Stimulated activated effector memory CD8-positive, alpha-beta T cell treated with anti-CD3 and anti-CD28 coated beads, Interleukin-12 subunit alpha, Interleukin-12 subunit beta, amount 100 ng/mL, for 72 hours (primary cell): ENCODE data around the gene CEP152.
"Not testable (repeated sequence)": the region's sequence is repeated elsewhere in the genome, so short reads cannot be mapped to it uniquely, and the experiment has no call there.

Experiments used
- ATAC-seq: fragments of 150-1000 bp; cut with Tn5 transposase; 2 replicates; pipeline ENCODE4 v1.10.0; 2021
- DNase-seq, 2 donors: peaks; one replicate each; pipeline ENCODE4 v3.0.0; 2021 to 2022; ENCODE audit warnings: low spot score in 2 of 2
- H3K27ac Mint-ChIP-seq: one replicate; pipeline ENCODE4 v1.8.0; 2022; ENCODE audit warnings: mild to moderate bottlenecking, mixed read lengths
- H3K36me3 Mint-ChIP-seq: one replicate; pipeline ENCODE4 v1.8.0; 2022; ENCODE audit warnings: mild to moderate bottlenecking, mixed read lengths
- H3K4me1 Mint-ChIP-seq: one replicate; pipeline ENCODE4 v1.8.0; 2022; ENCODE audit warnings: mixed read lengths
- H3K4me3 Mint-ChIP-seq: one replicate; pipeline ENCODE4 v1.8.0; 2022; ENCODE audit warnings: mild to moderate bottlenecking, mixed read lengths
- H3K9me3 Mint-ChIP-seq: one replicate; pipeline ENCODE4 v1.8.0; 2022; ENCODE audit warnings: mixed read lengths

CEP152 gene

GRCh38 chr15:48794697-48795134, 16.2 kb downstream of the CEP152 start:
- peaks cover 6% of the 10 kb centered on the region for H3K4me1 Mint-ChIP-seq
- H3K27ac Mint-ChIP-seq: peak overlapping the region; percentile 64
- H3K9me3 Mint-ChIP-seq: no peaks in the 10 kb centered on the region
- DNase-seq: no peak
- peaks cover 76% of the 10 kb centered on the region for H3K36me3 Mint-ChIP-seq
- ATAC-seq: peak; percentile 37
- H3K4me3 Mint-ChIP-seq: no peak overlapping the region

GRCh38 chr15:48792408-48792807, 18.5 kb downstream of the CEP152 start:
- ATAC-seq (no peak), DNase-seq (no peak)
- Mint-ChIP-seq H3K36me3 (peaks cover 90% of the 10 kb centered on the region), H3K4me3 (no peak overlapping the region), H3K4me1 (peaks cover 4% of the 10 kb centered on the region), H3K27ac (no peak overlapping the region), H3K9me3 (no peaks in the 10 kb centered on the region)

- not testable (repeated sequence) for H3K27ac Mint-ChIP-seq, ATAC-seq, H3K9me3 Mint-ChIP-seq, H3K4me3 Mint-ChIP-seq, DNase-seq, H3K4me1 Mint-ChIP-seq
- peaks cover 91% of the 10 kb centered on the region for H3K36me3 Mint-ChIP-seq
These were observed 20.3 kb downstream of the CEP152 start for GRCh38 chr15:48790466-48791115.

DNA sequence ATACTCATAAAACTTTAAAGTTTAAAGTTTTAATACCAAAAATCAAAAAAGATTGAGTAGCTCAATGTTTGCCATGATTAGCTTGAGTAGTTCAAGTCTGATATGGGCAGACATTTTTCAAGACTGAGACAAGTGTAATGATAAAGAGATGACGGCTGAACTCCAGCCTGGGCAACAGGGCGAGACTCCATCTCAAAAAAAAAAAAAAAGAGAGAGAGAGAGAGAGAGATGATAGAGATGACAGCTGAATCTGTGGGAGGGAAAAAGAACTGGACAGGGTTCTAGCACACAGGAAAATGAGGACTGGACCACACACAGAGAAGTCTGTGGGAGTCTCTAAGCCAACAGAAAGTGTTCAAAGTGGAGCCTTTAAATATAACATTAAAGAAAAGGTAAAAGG, 25.2 kb downstream of the CEP152 start:
- no peaks in the 10 kb centered on the region for H3K4me1 Mint-ChIP-seq
- H3K27ac Mint-ChIP-seq: no peak overlapping the region
- no peak for ATAC-seq
- H3K4me3 Mint-ChIP-seq: no peak overlapping the region
- H3K36me3 Mint-ChIP-seq: peaks cover 88% of the 10 kb centered on the region
- H3K9me3 Mint-ChIP-seq: no peaks in the 10 kb centered on the region
- DNase-seq: no peak

- peaks cover 83% of the 10 kb centered on the region for H3K36me3 Mint-ChIP-seq
- H3K4me3 Mint-ChIP-seq: no peak overlapping the region
- no peak for DNase-seq
- no peaks in the 10 kb centered on the region for H3K4me1 Mint-ChIP-seq
- H3K9me3 Mint-ChIP-seq: no peaks in the 10 kb centered on the region
- no peak overlapping the region for H3K27ac Mint-ChIP-seq
- ATAC-seq: no peak
These were observed 25.7 kb downstream of the CEP152 start for GRCh38 chr15:48785195-48785594.

GRCh38 chr15:48784756-48785155, 26.1 kb downstream of the CEP152 start:
- no peaks in the 10 kb centered on the region for H3K4me1 Mint-ChIP-seq
- peaks cover 80% of the 10 kb centered on the region for H3K36me3 Mint-ChIP-seq
- no peak overlapping the region for H3K27ac Mint-ChIP-seq
- no peak for ATAC-seq
- DNase-seq: no peak
- H3K9me3 Mint-ChIP-seq: no peaks in the 10 kb centered on the region
- H3K4me3 Mint-ChIP-seq: no peak overlapping the region

- ATAC-seq (no peak), DNase-seq (no peak)
- H3K9me3 Mint-ChIP-seq: no peaks in the 10 kb centered on the region
- peaks cover 70% of the 10 kb centered on the region for H3K36me3 Mint-ChIP-seq
- no peak overlapping the region for H3K27ac Mint-ChIP-seq
- H3K4me1 Mint-ChIP-seq: no peaks in the 10 kb centered on the region
- H3K4me3 Mint-ChIP-seq: no peak overlapping the region
These were observed 28.0 kb downstream of the CEP152 start for GRCh38 chr15:48782911-48783310.

DNA sequence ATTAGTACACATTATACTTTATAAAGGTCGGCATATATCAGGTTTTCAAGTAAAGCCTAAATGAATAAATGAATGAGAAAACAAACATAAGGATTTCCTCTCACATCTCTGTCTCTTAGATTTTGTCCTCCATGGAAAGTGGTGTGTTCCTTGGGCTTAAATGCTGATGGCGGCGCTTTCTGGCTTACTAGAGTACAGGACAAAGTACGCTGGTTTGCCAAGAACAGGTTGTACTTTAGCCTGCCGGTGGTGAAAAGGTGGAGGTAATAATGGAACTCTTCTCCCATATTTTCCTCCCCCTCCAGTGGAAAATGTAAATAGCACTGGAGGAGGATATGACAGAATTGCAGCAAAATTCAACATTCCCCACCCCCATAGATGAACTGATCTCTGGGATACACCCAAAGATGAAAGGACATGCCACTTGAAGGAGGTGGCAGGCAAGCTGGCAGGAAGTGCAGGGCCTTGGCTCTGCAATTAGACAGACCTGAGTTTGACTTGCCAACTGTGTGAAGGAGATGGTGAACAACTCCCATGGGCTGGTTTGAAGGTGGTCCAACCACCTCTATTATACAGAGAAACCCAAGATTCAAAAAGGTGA, 29.3 kb downstream of the CEP152 start:
- peaks cover 57% of the 10 kb centered on the region for H3K36me3 Mint-ChIP-seq
- ATAC-seq: no peak
- H3K27ac Mint-ChIP-seq: no peak overlapping the region
- no peaks in the 10 kb centered on the region for H3K4me1 Mint-ChIP-seq
- no peak for DNase-seq
- no peaks in the 10 kb centered on the region for H3K9me3 Mint-ChIP-seq
- H3K4me3 Mint-ChIP-seq: no peak overlapping the region

DNA sequence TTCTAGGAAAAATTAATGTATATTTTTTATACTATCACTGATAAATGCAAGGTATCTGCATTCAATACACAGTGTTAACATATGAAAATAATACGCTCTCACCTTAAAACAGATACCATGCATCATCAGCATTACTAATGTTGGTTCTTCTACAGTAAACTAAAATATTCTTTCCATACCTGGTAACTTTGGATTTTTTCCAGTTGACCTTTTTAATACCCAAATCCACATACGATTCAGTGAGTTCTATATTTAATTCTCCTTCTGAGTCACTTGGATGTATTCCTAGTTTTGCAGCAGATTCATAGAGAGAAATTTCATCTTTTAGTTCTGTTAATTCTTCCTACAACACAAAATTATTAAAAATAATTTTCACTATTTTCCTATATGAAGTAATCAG, 29.9 kb downstream of the CEP152 start:
- H3K4me1 Mint-ChIP-seq: no peaks in the 10 kb centered on the region
- H3K4me3 Mint-ChIP-seq: no peak overlapping the region
- ATAC-seq: no peak
- no peak overlapping the region for H3K27ac Mint-ChIP-seq
- peaks cover 51% of the 10 kb centered on the region for H3K36me3 Mint-ChIP-seq
- no peaks in the 10 kb centered on the region for H3K9me3 Mint-ChIP-seq
- no peak for DNase-seq

DNA sequence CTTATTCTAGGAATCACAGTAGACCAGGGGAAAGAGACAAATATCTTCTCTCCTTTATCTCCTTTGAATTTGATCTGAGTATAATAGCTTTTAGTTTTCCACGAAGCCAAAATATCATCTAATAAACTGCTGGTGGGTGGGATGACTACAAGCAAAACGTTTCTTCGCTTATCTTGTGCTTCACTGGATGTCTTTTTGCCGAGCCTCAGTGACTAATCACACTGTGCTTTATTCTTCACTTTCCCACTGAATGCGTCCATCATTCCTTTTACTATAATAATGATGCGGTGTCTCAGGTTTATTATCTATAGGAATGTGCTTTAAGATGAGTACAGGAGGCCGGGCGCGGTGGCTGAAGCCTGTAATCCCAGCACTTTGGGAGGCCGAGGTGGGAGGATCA, 32.5 kb downstream of the CEP152 start:
- H3K4me1 Mint-ChIP-seq: no peaks in the 10 kb centered on the region
- no peak overlapping the region for H3K4me3 Mint-ChIP-seq
- DNase-seq: no peak
- no peaks in the 10 kb centered on the region for H3K9me3 Mint-ChIP-seq
- ATAC-seq: no peak
- peaks cover 51% of the 10 kb centered on the region for H3K36me3 Mint-ChIP-seq
- no peak overlapping the region for H3K27ac Mint-ChIP-seq

DNA sequence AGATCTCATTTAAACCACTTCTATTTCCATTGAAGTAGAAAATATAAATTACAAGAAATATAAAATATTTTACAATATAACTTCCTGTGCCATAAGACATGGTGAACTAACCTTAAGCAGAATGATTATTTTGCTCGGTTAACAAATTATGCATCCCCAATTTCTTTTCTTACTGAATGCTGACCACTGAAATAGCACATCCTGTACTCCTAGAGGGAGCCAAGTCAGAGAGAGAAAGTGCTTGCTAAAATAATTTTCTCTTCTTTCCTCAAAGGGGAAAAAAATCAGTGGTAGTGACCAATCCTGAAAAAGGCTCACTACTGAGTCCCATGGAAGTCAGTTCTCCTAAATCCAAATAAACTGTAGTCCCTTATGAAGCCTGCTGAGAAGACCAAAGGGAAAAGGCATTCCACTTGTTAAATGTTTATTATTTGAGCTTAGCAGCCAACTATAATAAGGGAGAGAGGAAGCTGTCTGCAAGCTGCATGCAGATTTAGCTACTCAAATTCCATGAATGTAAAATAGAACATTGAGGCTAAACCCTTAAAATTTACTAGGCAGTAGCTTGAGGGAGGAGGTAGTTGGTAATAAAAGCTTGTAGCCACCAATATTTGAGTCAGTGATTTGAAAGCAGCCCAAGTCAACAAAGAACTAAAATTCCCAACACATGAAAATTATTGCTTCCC, 33.1 kb downstream of the CEP152 start:
- Mint-ChIP-seq H3K4me1 (no peaks in the 10 kb centered on the region), H3K9me3 (no peaks in the 10 kb centered on the region), H3K27ac (no peak overlapping the region), H3K36me3 (peaks cover 51% of the 10 kb centered on the region), H3K4me3 (no peak overlapping the region)
- DNase-seq (no peak), ATAC-seq (no peak)

GRCh38 chr15:48775546-48775945, 35.3 kb downstream of the CEP152 start:
- H3K9me3 Mint-ChIP-seq: no peaks in the 10 kb centered on the region
- no peak for ATAC-seq
- no peak for DNase-seq
- peaks cover 55% of the 10 kb centered on the region for H3K36me3 Mint-ChIP-seq
- no peak overlapping the region for H3K27ac Mint-ChIP-seq
- no peaks in the 10 kb centered on the region for H3K4me1 Mint-ChIP-seq
- no peak overlapping the region for H3K4me3 Mint-ChIP-seq

- Mint-ChIP-seq H3K4me1 (no peaks in the 10 kb centered on the region), H3K36me3 (peaks cover 64% of the 10 kb centered on the region), H3K4me3 (no peak overlapping the region), H3K27ac (no peak overlapping the region), H3K9me3 (no peaks in the 10 kb centered on the region)
- ATAC-seq: no peak
- no peak for DNase-seq
These were observed 36.4 kb downstream of the CEP152 start for GRCh38 chr15:48774484-48774883.

GRCh38 chr15:48766196-48766595, 44.7 kb downstream of the CEP152 start:
- H3K27ac Mint-ChIP-seq: no peak overlapping the region

DNA sequence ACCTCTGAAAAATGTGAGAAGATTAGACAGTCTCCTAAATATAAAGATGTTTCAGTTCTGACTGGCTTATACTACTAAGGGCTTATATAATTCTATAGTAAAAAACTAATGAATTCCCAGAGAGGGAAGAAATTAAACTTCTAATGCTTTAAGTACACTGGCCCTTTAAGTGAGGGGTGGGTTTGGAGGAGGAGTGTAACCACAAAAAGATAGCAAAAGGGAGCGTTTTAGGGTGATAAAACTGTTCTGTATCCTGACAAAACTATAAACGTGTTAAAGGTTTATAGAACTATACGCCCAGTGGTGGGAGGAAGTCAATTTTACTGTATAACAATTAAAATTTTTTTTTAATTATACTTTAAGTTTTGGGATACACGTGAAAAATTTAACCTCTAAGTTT, 45.8 kb downstream of the CEP152 start:
- DNase-seq (no peak), ATAC-seq (no peak)
- H3K36me3 Mint-ChIP-seq: peaks cover 83% of the 10 kb centered on the region
- no peaks in the 10 kb centered on the region for H3K9me3 Mint-ChIP-seq
- no peaks in the 10 kb centered on the region for H3K4me1 Mint-ChIP-seq
- H3K4me3 Mint-ChIP-seq: no peak overlapping the region
- no peak overlapping the region for H3K27ac Mint-ChIP-seq

More at GRCh38 chr15:48766196-48766595, 44.7 kb downstream of the CEP152 start:
- DNase-seq (no peak), ATAC-seq (no peak)
- H3K9me3 Mint-ChIP-seq: no peaks in the 10 kb centered on the region
- peaks cover 94% of the 10 kb centered on the region for H3K36me3 Mint-ChIP-seq
- no peak overlapping the region for H3K4me3 Mint-ChIP-seq
- H3K4me1 Mint-ChIP-seq: no peaks in the 10 kb centered on the region
